K562 (cell line): ENCODE measurements around the gene PSORS1C1. TPM values are rescaled to one million over a fixed set of nuclear protein-coding genes. Genes with fewer than 3 reads are reported as not detected.
A peak's percentile ranks its signal among the peaks of the same experiment; 100 is the strongest.

Experiments
- ETV1 ChIP-seq: fragments of 450-650 bp; conservative IDR thresholded peaks from 2 replicates; pipeline ENCODE4 v1.6.1; 2016; ENCODE audit warnings: missing genetic modification characterization, control low read depth, low read depth, missing compliant biosample characterization
- EWSR1 ChIP-seq: fragments of 450-650 bp; IDR thresholded peaks from 2 replicates; pipeline ENCODE4 v1.6.1; 2018; ENCODE audit warnings: borderline replicate concordance, mild to moderate bottlenecking, low read depth, moderate library complexity; ENCODE audit not compliant: partially characterized antibody
- FOXM1 ChIP-seq, 2 experiments: fragments of 450-650 bp in 1 of 2; sonication (generic) in 1 of 2; formaldehyde crosslinking in 1 of 2; IDR thresholded peaks; 2 replicates each; pipeline versions ENCODE4 v1.6.1 to v1.9.0; 2017 to 2022; ENCODE audit warnings: low read depth in 2 of 2, mild to moderate bottlenecking in 2 of 2, missing genetic modification reagents in 1 of 2, moderate library complexity in 1 of 2
- MAFF ChIP-seq: IDR thresholded peaks from 2 replicates; pipeline ENCODE4 v1.6.1; 2012; ENCODE audit warnings: low read length, improper control_type of control experiment
- MAFG ChIP-seq: fragments of 450-650 bp; conservative IDR thresholded peaks from 2 replicates; pipeline ENCODE4 v1.6.1; 2016; ENCODE audit warnings: missing genetic modification characterization, missing compliant biosample characterization
- NFATC3 ChIP-seq: fragments of 450-650 bp; IDR thresholded peaks from 2 replicates; pipeline ENCODE4 v1.6.1; 2017; ENCODE audit warnings: mild to moderate bottlenecking
- SMARCA5 ChIP-seq: fragments of 450-650 bp; IDR thresholded peaks from 2 replicates; pipeline ENCODE4 v1.6.1; 2016
- SUPT5H ChIP-seq: fragments of 450-650 bp; IDR thresholded peaks from 2 replicates; pipeline ENCODE4 v1.6.1; 2016
- TAF1 ChIP-seq: IDR thresholded peaks from 2 replicates; pipeline ENCODE4 v1.6.1; 2011; ENCODE audit warnings: mild to moderate bottlenecking, low read length, moderate library complexity; ENCODE audit not compliant: insufficient read depth, control insufficient read depth, severe bottlenecking; ENCODE audit errors: extremely low read depth
- TCF7L2 ChIP-seq: fragments of 150-350 bp; IDR thresholded peaks from 2 replicates; pipeline ENCODE4 v1.6.1; 2016; ENCODE audit warnings: low read depth, mild to moderate bottlenecking, low read length, moderate library complexity
- XRCC3 ChIP-seq: fragments of 450-650 bp; IDR thresholded peaks from 2 replicates; pipeline ENCODE4 v1.6.1; 2017; ENCODE audit warnings: mild to moderate bottlenecking, moderate library complexity
- ZFP30 ChIP-seq: fragments of 250-450 bp; sonication (Bioruptor Pico); IDR thresholded peaks from 2 replicates; pipeline ENCODE4 v1.8.0; 2022; ENCODE audit warnings: moderate library complexity, mild to moderate bottlenecking, inconsistent platforms, borderline replicate concordance
- ZFPM2 ChIP-seq: fragments of 250-450 bp; sonication (Bioruptor Pico); IDR thresholded peaks from 2 replicates; pipeline ENCODE4 v1.5.1; 2022; ENCODE audit warnings: mild to moderate bottlenecking
- ZNF766 ChIP-seq: fragments of 200-800 bp; sonication (Bioruptor generic); conservative IDR thresholded peaks from 2 replicates; pipeline ENCODE4 v1.6.1; 2016; ENCODE audit warnings: missing genetic modification characterization, missing compliant biosample characterization
- polyA plus RNA-seq, 8 experiments: library from polyadenylated mRNA; depleted of rRNA in 4 of 8; stranded (reverse) in 5 of 8; unstranded in 3 of 8; fragments of >200 nt; fragmentation: Nextera tagmentation in 2 of 8; fragmentation: Illumina TruSeq in 1 of 8; extraction: Ambion mirVana in 2 of 8; extraction: Trizol in 1 of 8; gene quantifications; 2 replicates each; pipeline versions ENCODE4 v1.2.1 to v1.2.3, GENCODE V29; 2011 to 2014; ENCODE audit warnings: inconsistent platforms in 1 of 8, missing spikeins in 1 of 8
- total RNA-seq, 7 experiments: library from RNA; depleted of rRNA in 6 of 7; stranded (reverse); fragments of >200 nt in 6 of 7; fragmentation: Illumina TruSeq in 2 of 7; extraction: Trizol in 2 of 7; gene quantifications; 2 replicates each; pipeline versions ENCODE4 v1.2.1 to v1.2.3, GENCODE V29; 2011 to 2021; ENCODE audit warnings: low replicate concordance in 1 of 7
- TF ChIP-seq, protein P1 (sequence below): fragments of 250-450 bp; sonication (Bioruptor Pico); IDR thresholded peaks from 2 replicates; pipeline ENCODE4 v1.6.1; 2021; ENCODE audit warnings: mild to moderate bottlenecking
- TF ChIP-seq, protein P2 (sequence below), 2 experiments: IDR thresholded peaks; 2 replicates each; pipeline ENCODE4 v1.6.1; 2012; ENCODE audit warnings: improper control_type of control experiment in 2 of 2, low read depth in 2 of 2, low read length in 2 of 2, borderline replicate concordance in 1 of 2
- TF ChIP-seq, protein P3 (sequence below): fragments of 250-450 bp; sonication (Bioruptor Pico); IDR thresholded peaks from 2 replicates; pipeline ENCODE4 v1.8.0; 2022; ENCODE audit warnings: inconsistent platforms
- TF ChIP-seq, protein P4 (sequence below): fragments of 450-650 bp; IDR thresholded peaks from one replicate; pipeline ENCODE4 v1.6.1; 2018; ENCODE audit warnings: mild to moderate bottlenecking, moderate library complexity; ENCODE audit not compliant: partially characterized antibody
- TF ChIP-seq, protein P5 (sequence below): fragments of 450-650 bp; IDR thresholded peaks from 2 replicates; pipeline ENCODE4 v1.6.1; 2017; ENCODE audit warnings: antibody characterized with exemption

PSORS1C1 gene
- total and polyA plus RNA-seq, 9 of the 15 experiments (the other 6 are each of a cell fraction or from before 2014, with no cell fraction given) = 0.11 TPM; not detected in 8

DNA sequence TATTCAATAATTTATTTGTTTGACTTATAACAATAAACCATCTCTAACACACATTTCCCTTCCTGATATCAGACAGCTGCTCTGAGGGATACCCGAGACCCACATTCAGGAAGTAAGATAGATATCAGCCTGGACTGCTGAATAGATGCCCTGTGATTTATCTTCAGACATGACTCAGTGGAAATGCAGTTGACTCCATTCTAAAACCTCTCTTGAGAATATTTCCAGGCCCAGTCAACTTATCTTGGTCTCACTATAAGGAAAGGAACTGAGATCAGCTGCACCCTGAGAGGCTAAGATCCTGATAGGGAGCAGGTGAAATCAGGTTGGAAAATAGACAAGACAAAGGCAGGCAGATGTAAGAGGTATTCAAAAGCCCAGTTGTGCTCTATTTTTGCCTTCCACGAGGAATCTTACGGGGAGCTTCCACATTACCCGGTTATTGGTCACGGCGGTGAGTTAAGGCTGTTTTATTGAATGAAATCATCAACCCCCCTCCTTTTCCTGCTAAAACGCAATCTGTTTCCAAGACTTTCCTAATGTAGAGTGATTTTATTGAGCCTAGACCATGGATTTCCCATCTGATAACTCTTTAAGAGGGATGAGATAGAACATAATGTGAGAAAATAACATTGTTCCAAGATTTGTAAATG is 27.7 kb upstream of the PSORS1C1 start (continued):
- TF ChIP-seq MAFG (peak; percentile 71), SMARCA5 (0 out of 2 replicates have a peak, but pooled peaks have one; percentile 21), ETV1 (tag) (peak; percentile 83), ZNF766 (CRISPR knock-in tag) (no peak), SUPT5H (no peak), MAFF (peak; percentile 20; the same call in 1 of the 2 replicates), ZFPM2 (CRISPR knock-in tag) (no peak), ZFP30 (CRISPR knock-in tag) (no peak), NFATC3 (no peak), XRCC3 (no peak), TCF7L2 (no peak), EWSR1 (no peak), FOXM1 (IDR thresholded peaks at IDR 0.05; ENCODE audit: low read depth) (0 out of 2 replicates have a peak, but pooled peaks have one; percentile 17), FOXM1 (CRISPR knock-in tag; IDR thresholded peaks at IDR 0.05; ENCODE audit: low read depth) (no peak), TAF1 (no peak)
- TF ChIP-seq, protein P1, sequence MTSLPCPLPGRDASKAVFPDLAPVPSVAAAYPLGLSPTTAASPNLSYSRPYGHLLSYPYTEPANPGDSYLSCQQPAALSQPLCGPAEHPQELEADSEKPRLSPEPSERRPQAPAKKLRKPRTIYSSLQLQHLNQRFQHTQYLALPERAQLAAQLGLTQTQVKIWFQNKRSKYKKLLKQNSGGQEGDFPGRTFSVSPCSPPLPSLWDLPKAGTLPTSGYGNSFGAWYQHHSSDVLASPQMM (CRISPR knock-in tag) = no peak
- TF ChIP-seq, protein P2, sequence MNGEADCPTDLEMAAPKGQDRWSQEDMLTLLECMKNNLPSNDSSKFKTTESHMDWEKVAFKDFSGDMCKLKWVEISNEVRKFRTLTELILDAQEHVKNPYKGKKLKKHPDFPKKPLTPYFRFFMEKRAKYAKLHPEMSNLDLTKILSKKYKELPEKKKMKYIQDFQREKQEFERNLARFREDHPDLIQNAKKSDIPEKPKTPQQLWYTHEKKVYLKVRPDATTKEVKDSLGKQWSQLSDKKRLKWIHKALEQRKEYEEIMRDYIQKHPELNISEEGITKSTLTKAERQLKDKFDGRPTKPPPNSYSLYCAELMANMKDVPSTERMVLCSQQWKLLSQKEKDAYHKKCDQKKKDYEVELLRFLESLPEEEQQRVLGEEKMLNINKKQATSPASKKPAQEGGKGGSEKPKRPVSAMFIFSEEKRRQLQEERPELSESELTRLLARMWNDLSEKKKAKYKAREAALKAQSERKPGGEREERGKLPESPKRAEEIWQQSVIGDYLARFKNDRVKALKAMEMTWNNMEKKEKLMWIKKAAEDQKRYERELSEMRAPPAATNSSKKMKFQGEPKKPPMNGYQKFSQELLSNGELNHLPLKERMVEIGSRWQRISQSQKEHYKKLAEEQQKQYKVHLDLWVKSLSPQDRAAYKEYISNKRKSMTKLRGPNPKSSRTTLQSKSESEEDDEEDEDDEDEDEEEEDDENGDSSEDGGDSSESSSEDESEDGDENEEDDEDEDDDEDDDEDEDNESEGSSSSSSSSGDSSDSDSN (IDR thresholded peaks at IDR 0.05; ENCODE audit: borderline replicate concordance in 1 of 2, low read depth in 2 of 2, low read length in 2 of 2) = 0 out of 4 replicates have a peak, but pooled peaks of 1 of the 2 experiments have one; percentile 38
- TF ChIP-seq, protein P3, sequence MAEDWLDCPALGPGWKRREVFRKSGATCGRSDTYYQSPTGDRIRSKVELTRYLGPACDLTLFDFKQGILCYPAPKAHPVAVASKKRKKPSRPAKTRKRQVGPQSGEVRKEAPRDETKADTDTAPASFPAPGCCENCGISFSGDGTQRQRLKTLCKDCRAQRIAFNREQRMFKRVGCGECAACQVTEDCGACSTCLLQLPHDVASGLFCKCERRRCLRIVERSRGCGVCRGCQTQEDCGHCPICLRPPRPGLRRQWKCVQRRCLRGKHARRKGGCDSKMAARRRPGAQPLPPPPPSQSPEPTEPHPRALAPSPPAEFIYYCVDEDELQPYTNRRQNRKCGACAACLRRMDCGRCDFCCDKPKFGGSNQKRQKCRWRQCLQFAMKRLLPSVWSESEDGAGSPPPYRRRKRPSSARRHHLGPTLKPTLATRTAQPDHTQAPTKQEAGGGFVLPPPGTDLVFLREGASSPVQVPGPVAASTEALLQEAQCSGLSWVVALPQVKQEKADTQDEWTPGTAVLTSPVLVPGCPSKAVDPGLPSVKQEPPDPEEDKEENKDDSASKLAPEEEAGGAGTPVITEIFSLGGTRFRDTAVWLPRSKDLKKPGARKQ (CRISPR knock-in tag) = no peak
- TF ChIP-seq, protein P4, sequence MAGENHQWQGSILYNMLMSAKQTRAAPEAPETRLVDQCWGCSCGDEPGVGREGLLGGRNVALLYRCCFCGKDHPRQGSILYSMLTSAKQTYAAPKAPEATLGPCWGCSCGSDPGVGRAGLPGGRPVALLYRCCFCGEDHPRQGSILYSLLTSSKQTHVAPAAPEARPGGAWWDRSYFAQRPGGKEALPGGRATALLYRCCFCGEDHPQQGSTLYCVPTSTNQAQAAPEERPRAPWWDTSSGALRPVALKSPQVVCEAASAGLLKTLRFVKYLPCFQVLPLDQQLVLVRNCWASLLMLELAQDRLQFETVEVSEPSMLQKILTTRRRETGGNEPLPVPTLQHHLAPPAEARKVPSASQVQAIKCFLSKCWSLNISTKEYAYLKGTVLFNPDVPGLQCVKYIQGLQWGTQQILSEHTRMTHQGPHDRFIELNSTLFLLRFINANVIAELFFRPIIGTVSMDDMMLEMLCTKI = no peak
- TF ChIP-seq, protein P5, sequence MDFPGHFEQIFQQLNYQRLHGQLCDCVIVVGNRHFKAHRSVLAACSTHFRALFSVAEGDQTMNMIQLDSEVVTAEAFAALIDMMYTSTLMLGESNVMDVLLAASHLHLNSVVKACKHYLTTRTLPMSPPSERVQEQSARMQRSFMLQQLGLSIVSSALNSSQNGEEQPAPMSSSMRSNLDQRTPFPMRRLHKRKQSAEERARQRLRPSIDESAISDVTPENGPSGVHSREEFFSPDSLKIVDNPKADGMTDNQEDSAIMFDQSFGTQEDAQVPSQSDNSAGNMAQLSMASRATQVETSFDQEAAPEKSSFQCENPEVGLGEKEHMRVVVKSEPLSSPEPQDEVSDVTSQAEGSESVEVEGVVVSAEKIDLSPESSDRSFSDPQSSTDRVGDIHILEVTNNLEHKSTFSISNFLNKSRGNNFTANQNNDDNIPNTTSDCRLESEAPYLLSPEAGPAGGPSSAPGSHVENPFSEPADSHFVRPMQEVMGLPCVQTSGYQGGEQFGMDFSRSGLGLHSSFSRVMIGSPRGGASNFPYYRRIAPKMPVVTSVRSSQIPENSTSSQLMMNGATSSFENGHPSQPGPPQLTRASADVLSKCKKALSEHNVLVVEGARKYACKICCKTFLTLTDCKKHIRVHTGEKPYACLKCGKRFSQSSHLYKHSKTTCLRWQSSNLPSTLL = no peak
